Measurements from ENCODE around the gene CYBC1.
"Not testable (repeated sequence)": the region's sequence is repeated elsewhere in the genome, so short reads cannot be mapped to it uniquely, and the experiment has no call there.

The CYBC1 gene

GRCh38 chr17:82435103-82435502 is 15.4 kb downstream of the CYBC1 start:
- DNase-seq (ENCODE audit: low read depth in 2 of 2) = no peak

- DNase-seq (ENCODE audit: low read depth in 2 of 2) = no peak
Observed at GRCh38 chr17:82434216-82434565, 16.4 kb downstream of the CYBC1 start.

GRCh38 chr17:82433560-82434215 is 16.9 kb downstream of the CYBC1 start:
- no peak for DNase-seq (ENCODE audit: low read depth in 2 of 2)

GRCh38 chr17:82432017-82432416 is 18.5 kb downstream of the CYBC1 start:
- DNase-seq (ENCODE audit: low read depth in 2 of 2) = no peak

GRCh38 chr17:82429824-82430223 is 20.7 kb downstream of the CYBC1 start:
- DNase-seq (ENCODE audit: low read depth in 2 of 2) = no peak

- no peak for DNase-seq (ENCODE audit: low read depth in 2 of 2)
Observed at GRCh38 chr17:82428546-82428945, 22.0 kb downstream of the CYBC1 start.

GRCh38 chr17:82424863-82425159 is 25.7 kb downstream of the CYBC1 start:
- no peak for DNase-seq (ENCODE audit: low read depth in 2 of 2)

GRCh38 chr17:82424001-82424862 is 26.3 kb downstream of the CYBC1 start:
- peak in 1 of 2 donors; percentile 28 for DNase-seq (ENCODE audit: low read depth in 2 of 2)

GRCh38 chr17:82419540-82419939 is 31.0 kb downstream of the CYBC1 start:
- no peak for DNase-seq (ENCODE audit: low read depth in 2 of 2)

- DNase-seq (ENCODE audit: low read depth in 2 of 2) = peak; percentile 62 to 71
Observed at GRCh38 chr17:82418001-82418986, 32.3 kb downstream of the CYBC1 start, which contains the start of the genes HEXD and OGFOD3. HEXD (plus strand) TSS chr17:82418347; CDS start chr17:82419800, 1,453 bp downstream. OGFOD3 (minus strand) TSS chr17:82418586; CDS start chr17:82418485, 101 bp downstream.

- DNase-seq (ENCODE audit: low read depth in 2 of 2) = no peak
Observed at GRCh38 chr17:82416771-82417170, 33.8 kb downstream of the CYBC1 start.

- no peak for DNase-seq (ENCODE audit: low read depth in 2 of 2)
Observed at GRCh38 chr17:82416264-82416663, 34.3 kb downstream of the CYBC1 start.

- DNase-seq (ENCODE audit: low read depth in 2 of 2) = no peak
Observed at GRCh38 chr17:82415786-82416185, 34.8 kb downstream of the CYBC1 start.

GRCh38 chr17:82415336-82415735 is 35.2 kb downstream of the CYBC1 start:
- no peak for DNase-seq (ENCODE audit: low read depth in 2 of 2)

GRCh38 chr17:82414548-82415281 is 35.8 kb downstream of the CYBC1 start:
- DNase-seq (ENCODE audit: low read depth in 2 of 2) = peak; percentile 32 to 60

GRCh38 chr17:82412535-82413520 is 37.7 kb downstream of the CYBC1 start:
- no peak for DNase-seq (ENCODE audit: low read depth in 2 of 2)

- DNase-seq (ENCODE audit: low read depth in 2 of 2) = not testable (repeated sequence)
Observed at GRCh38 chr17:82412081-82412480, 38.5 kb downstream of the CYBC1 start.

- no peak for DNase-seq (ENCODE audit: low read depth in 2 of 2)
Observed at GRCh38 chr17:82411396-82412053, 39.0 kb downstream of the CYBC1 start.

- DNase-seq (ENCODE audit: low read depth in 2 of 2) = no peak
Observed at GRCh38 chr17:82410014-82410716, 40.4 kb downstream of the CYBC1 start.
